Muscle layer of duodenum (tissue), 2 donors: ENCODE measurements around the gene PIH1D1.

Experiments
- H3K27ac ChIP-seq: one replicate; pipeline ENCODE4 v1.7.0; 2013; ENCODE audit warnings: mild to moderate bottlenecking, low read length
- H3K27me3 ChIP-seq: one replicate; pipeline ENCODE4 v1.7.0; 2013; ENCODE audit warnings: low read depth, mild to moderate bottlenecking, control low read depth, low read length
- H3K36me3 ChIP-seq, 2 donors: one replicate each; pipeline ENCODE4 v1.7.0; 2013; ENCODE audit warnings: low read length in 2 of 2, control low read depth in 1 of 2, mild to moderate bottlenecking in 1 of 2; ENCODE audit not compliant: insufficient read depth in 2 of 2, control insufficient read depth in 1 of 2
- H3K4me1 ChIP-seq, 2 donors: one replicate each; pipeline ENCODE4 v1.7.0; 2013; ENCODE audit warnings: low read length in 2 of 2, mild to moderate bottlenecking in 2 of 2, control low read depth in 1 of 2, moderate library complexity in 1 of 2; ENCODE audit not compliant: insufficient read depth in 2 of 2, control insufficient read depth in 1 of 2
- H3K4me3 ChIP-seq, 2 donors: one replicate each; pipeline ENCODE4 v1.7.0; 2013; ENCODE audit warnings: low read length in 2 of 2, low read depth in 1 of 2, mild to moderate bottlenecking in 1 of 2
- H3K9me3 ChIP-seq, 2 donors: one replicate each; pipeline ENCODE4 v1.7.0; 2013; ENCODE audit warnings: low read length in 2 of 2, control low read depth in 1 of 2, mild to moderate bottlenecking in 1 of 2; ENCODE audit not compliant: control insufficient read depth in 1 of 2
- donor health status: healthy.

The PIH1D1 gene

DNA sequence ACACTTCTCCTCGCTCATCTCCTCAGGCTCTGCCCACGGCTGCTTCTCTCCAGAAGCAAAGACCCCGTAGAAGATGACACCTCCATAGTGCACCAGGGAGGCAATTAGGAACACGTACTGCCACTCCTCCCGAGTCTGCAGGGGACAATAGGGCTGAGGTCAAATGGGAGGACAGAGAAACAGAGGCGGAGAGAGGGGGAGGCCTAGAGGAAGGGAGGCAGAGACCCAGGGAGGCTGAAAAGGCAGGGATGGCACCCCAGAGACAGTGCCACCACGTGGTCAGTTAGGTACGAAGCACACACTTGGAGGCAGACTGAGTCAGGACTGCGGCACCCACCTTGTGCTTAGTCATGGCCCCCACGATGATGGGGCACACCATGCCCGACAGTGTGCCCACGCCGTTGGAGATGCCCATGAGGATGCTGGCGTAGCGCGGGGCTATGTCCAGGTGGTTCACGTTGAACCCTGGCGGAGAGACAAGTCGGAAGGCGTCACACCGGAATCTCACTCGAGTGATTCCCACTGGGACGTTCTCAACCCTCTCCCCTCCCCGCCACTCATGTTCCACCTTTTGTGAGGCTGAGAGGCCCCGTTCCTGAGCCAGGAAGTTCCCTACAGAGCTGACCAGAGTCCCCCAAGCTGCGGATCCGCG lies 20.8 kb downstream of the PIH1D1 start:
- peaks cover 0 to 15% of the 10 kb centered on the region in 2 donors for H3K4me1 ChIP-seq
- H3K9me3 ChIP-seq, result no peaks in the 10 kb centered on the region
- H3K4me3 ChIP-seq, result no peak overlapping the region
- no peak overlapping the region for H3K27ac ChIP-seq
- H3K36me3 ChIP-seq, result no peaks in the 10 kb centered on the region
- H3K27me3 ChIP-seq, result peaks cover 61% of the 10 kb centered on the region

DNA sequence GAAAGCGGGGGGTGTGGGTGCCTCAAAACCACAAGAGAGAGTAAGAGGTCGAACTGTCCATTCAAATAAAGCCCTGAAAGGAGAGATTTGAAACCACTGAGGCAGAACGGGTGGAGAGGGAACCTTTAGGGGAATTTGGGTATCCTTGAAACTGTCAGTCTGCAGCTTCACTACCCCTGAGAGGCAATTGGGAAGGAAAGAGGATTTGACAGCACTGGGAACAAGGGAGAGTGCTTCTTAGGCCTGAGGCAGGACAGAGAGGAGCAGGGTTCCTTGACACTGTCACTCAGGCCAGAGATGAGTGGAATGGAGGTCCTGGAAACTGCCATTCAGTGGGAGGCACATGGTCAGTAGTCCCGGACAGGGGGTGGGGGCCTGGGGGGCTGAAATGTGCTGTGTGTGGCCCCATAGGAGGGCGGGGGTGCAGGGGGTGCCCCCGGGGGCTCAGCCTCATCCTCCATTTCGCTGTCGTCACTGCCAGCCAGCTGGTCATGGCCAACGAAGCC lies 21.4 kb downstream of the PIH1D1 start:
- Histone ChIP-seq H3K36me3 (no peaks in the 10 kb centered on the region), H3K27me3 (peaks cover 62% of the 10 kb centered on the region), H3K4me1 (peaks cover 0 to 15% of the 10 kb centered on the region in 2 donors), H3K9me3 (no peaks in the 10 kb centered on the region), H3K27ac (no peak overlapping the region), H3K4me3 (no peak overlapping the region)

DNA sequence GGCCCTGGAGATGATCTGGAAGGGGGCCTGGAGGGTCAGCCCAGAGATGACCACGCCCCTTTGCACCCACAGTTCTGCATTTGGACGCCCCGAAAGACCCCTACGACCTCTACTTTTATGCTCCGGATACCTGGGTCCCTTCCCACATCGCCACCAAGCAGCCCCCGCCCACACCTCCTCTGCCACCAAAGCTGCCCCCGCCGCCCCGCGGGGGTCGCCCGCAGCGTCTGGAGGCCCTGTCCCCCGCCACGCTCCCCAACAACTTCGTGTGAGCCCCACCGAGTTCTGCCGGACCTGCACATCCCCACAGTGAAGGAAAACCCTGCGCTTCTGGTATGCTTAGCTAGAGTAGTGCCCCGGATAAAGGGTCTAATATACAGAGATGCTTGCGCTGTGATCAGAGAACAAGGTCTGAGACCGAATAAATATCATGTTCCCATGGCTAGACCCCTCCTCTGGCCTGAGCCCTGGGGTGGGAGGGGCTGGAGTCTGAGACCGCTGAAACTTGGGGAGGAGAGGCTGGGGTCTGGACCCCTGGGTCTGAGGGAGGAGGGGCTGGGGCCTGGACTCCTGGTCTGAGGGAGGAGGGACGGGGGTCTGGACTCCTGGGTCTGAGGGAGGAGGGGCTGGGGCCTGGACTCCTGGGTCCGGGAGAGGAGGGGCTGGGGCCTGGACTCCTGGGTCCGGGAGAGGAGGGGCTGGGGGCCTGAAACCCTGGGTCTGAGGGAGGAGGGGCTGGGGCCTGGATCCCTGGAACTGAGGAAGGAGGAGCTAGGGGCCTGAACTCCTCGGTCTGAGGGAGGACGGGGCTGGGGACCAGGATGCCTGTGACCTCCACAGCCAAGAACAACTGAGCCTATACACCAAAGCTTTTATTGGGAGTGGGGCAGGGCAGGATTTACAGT lies 22.8 kb downstream of the PIH1D1 start:
- Histone ChIP-seq H3K4me3 (no peak overlapping the region), H3K36me3 (no peaks in the 10 kb centered on the region), H3K9me3 (no peaks in the 10 kb centered on the region), H3K27ac (no peak overlapping the region), H3K27me3 (peaks cover 70% of the 10 kb centered on the region), H3K4me1 (peaks cover 0 to 15% of the 10 kb centered on the region in 2 donors)

DNA sequence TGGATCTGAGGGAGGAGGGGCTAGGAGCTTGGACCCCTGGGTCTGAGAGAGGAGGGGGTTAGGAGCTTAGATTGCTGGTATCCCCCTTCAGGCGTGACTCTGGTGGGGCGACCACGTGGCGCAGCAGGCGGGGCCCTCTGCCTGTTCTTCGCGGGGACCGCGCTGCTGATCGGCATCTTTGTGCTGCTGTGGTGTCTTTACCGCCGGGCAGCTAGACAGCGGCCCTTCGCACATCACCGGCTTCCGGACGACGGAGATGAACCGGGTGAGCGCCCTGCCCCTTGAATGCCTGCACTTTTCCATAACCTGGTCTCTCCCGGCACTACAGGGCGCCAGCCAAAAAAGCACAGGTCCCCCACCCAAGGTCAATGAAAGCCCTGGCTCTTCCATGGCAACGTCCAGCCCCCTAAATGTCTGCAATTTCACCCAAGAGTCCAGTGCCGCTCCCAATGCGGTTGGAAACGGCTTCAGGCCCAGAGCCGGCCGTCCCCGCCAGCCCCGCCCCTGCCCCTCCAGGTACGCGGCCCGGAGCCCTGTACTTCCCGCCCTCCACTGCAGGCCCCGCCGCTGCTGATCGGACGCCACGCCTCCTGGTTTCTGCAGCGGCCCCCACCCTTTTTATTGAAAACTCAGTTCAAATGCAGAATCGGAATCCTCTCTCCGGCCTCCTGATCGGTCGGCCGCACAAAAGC lies 23.6 kb downstream of the PIH1D1 start:
- no peak overlapping the region for H3K27ac ChIP-seq
- no peak overlapping the region for H3K4me3 ChIP-seq
- peaks cover 71% of the 10 kb centered on the region for H3K27me3 ChIP-seq
- H3K9me3 ChIP-seq, result no peaks in the 10 kb centered on the region
- no peaks in the 10 kb centered on the region for H3K36me3 ChIP-seq
- H3K4me1 ChIP-seq, result peaks cover 0 to 21% of the 10 kb centered on the region in 2 donors

DNA sequence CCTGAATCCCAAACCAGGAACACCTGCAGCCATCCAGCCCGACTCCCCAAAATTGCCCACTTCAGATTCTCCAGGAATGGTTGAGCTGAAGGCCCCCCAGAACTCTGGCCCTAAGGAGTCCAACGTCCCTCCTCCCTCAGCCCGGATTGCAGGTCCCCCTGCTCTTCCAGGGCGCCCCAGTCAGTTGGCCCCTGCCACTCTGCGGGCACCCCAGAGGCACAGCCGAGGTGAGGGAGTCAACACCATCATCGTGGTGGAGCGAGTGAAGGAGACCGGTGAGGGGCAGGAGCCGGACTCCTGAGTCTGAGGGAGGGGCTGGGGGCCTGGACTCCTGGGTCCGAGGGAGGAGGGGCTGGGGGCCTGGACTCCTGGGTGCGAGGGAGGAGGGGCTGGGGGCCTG lies 24.3 kb downstream of the PIH1D1 start:
- Histone ChIP-seq H3K9me3 (no peaks in the 10 kb centered on the region), H3K36me3 (no peaks in the 10 kb centered on the region), H3K4me3 (no peak overlapping the region), H3K4me1 (peaks cover 0 to 27% of the 10 kb centered on the region in 2 donors), H3K27ac (no peak overlapping the region), H3K27me3 (peaks cover 78% of the 10 kb centered on the region)

DNA sequence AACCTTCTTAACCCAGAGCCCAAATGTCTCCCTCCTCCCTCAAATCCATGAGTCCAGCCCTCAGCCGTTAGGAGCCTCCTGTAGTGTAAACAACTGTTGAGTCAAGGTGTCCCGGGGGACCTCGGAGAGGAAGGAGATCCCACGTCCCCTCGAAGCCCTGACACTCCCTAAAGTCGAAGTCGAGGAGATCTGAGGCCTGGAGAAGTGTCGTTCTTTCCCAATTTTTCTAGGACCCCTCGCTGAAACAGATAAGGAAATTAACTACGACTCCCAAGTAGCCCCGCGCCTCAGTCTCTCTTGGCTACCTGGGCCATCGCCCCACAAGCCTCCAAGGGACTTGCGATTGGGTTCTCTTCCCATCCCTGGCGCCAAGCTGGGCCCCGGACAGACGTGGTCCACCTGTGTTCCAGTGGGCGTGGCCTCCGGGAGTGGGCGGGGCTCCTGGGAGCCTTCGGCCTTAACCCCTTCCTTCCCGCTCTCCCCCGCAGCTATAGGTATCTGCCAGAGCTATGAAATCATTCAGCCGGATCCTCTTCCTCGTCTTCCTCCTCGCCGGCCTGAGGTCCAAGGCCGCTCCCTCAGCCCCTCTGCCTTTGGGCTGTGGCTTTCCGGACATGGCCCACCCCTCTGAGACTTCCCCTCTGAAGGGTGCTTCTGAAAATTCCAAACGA lies 25.6 kb downstream of the PIH1D1 start:
- Histone ChIP-seq H3K27ac (no peak overlapping the region), H3K27me3 (peaks cover 82% of the 10 kb centered on the region), H3K9me3 (no peaks in the 10 kb centered on the region), H3K36me3 (no peaks in the 10 kb centered on the region), H3K4me3 (no peak overlapping the region), H3K4me1 (peaks cover 0 to 34% of the 10 kb centered on the region in 2 donors)

DNA sequence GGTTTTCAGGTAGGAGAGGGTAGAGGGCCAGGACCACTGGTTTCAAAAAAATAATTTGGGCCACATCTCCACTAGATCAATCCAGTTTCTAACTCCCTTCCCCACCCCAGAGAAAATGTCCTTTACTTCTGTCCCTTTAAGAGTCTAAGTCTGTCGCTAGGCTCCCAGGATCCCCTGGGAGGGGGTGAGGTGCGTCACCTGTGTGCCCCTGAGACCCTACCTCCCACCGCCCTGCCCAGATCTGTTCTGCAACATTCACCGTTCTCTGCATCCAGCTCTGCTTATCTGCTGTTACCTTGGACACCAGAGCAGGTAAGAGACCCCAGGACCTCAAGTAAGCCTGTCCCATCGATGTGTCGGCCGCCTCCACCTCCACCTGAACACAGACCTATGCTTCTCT lies 26.4 kb downstream of the PIH1D1 start, which contains the start of gene GFY:
GFY (plus strand) TSS at position 211 of the 400 bp plus-strand sequence. CDS start 1,043 bp downstream, outside the sequence.
- Histone ChIP-seq H3K4me1 (peaks cover 0 to 35% of the 10 kb centered on the region in 2 donors), H3K9me3 (no peaks in the 10 kb centered on the region), H3K4me3 (no peak within 1 kb of the TSS), H3K27me3 (peaks cover 81% of the 10 kb centered on the region), H3K27ac (no peak within 1 kb of the TSS), H3K36me3 (no peaks in the 10 kb centered on the region)

DNA sequence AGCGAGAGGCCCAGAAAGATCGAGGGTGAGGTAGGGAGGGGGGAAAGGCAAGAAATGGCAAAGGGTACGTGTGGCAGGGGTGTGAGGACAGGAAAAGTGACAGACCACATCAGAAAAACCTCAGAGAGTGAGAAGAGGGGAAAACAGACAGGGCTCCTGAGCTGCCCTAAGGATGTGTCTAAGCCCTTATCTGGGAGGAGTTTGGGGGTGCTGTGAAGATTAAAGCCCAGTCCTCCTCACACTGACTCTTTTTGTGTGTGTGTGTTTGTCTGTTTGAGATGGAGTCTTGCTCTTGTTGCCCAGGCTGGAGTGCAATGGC lies 27.7 kb downstream of the PIH1D1 start:
- no peaks in the 10 kb centered on the region for H3K9me3 ChIP-seq
- H3K27ac ChIP-seq, result no peak overlapping the region
- peaks cover 0 to 35% of the 10 kb centered on the region in 2 donors for H3K4me1 ChIP-seq
- no peak overlapping the region for H3K4me3 ChIP-seq
- H3K36me3 ChIP-seq, result no peaks in the 10 kb centered on the region
- peaks cover 79% of the 10 kb centered on the region for H3K27me3 ChIP-seq

DNA sequence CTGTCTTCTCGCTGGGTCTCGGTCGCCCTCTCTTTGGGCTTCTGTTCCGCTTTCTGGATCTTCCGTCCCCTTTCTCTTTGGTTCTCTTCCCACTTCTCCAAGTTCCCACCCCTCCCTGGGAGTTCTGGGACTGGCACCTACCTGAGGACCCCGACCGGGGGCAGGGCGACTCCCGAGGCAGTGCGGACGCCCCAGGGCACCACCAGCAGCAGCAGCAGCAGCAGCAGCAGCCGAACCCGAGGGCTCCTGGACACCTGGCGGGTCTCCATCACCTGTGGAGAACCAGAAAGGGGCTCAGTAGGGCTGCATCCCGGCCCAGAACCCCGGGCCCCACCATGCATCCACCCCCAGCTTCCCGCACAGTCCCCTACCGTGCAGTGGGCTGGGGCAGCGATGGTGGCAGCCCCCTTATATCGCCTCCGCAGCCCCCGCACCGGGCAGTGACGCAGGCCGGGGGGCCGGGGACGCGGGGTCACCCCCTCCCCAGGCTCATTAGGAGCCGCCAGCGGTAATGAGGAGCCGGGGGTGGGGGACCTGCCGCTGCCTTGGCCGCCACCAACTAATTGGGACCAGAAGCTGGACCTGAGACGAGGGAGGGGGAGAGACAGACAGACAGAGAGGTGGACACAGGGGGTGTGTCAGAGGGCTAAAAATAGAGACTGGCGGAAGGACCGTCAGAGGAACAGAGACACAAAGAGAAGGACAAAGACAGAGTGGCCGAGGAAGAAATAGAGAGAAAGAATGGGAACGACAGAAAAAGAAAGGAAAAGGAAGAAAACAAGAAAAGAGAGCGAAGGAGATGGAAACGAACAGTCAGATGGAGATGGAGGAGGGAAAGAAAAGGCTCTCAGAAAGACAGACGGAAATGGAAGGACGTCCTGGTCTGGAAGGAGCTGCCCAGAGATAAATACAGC lies 28.3 kb downstream of the PIH1D1 start, which contains the start of gene PTH2:
PTH2 (minus strand) TSS at position 371 of the 914 bp plus-strand sequence; CDS start at position 269, 102 bp downstream.
- Histone ChIP-seq H3K4me1 (peaks cover 0 to 31% of the 10 kb centered on the region in 2 donors), H3K9me3 (no peaks in the 10 kb centered on the region), H3K27me3 (peaks cover 74% of the 10 kb centered on the region), H3K36me3 (no peaks in the 10 kb centered on the region), H3K27ac (no peak within 1 kb of the TSS), H3K4me3 (peak within 1 kb of the TSS in 1 of 2 donors; percentile 36)
